Measurements from ENCODE around the gene SCG5.

Gene SCG5

DNA sequence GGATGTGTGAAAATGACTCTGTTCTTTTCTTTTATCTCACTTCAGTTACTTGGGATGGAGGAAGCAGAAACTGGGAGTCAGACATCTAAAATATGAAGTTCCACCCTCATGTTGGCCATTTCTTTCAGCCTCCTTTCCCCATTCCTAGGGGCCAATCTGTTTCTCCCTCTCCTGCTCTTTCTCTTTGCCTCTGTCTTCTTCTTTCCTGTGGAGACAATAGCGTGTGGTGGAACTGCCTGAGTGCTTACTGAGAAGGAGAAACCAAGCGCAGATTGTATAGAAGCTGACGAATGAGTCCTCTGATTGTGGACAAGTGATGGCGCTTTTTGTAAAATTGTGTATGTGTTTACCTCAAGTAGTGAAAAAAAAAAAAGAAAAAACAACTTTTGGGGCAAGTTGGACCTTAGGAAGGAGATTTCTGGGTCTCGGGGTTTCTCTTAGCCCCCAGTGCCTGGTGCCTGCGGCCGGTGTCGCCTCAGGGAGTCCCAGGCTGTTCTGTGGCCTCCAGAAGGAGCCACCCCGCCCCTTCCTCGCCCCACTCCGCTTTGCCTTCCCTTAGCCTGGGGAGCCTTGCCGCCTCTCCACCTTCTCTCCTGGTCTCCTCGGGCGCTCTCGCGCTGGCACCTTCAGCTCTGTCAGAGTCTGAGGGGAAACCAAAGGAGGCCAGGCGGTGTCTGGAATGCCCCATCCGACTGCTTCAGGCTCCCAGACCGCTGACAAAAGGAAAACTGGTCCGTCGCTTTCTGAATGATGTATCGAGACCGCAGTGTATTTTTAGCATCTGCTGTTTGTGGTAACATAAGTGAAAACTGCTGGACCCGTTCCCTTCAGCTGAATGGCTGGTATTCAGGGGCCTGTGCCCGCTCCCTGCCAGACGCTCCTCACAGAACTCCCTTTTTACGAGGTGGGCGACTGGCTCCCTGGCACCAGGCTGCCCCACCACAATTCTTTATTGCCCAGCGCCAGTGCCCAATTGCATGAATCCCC, 30.1 kb downstream of the SCG5 start:
- Histone ChIP-seq H2AFZ (ENCODE audit: low read depth) (no peak overlapping the region), H3K27ac (no peak overlapping the region), H3K4me3 (IDR thresholded peaks at IDR 0.05; ENCODE audit: insufficient read depth, low read depth, low read length) (no peak overlapping the region), H4K20me1 (ENCODE audit: insufficient read depth) (no peaks in the 10 kb centered on the region), H3K27me3 (ENCODE audit: insufficient read depth, low read depth) (no peaks in the 10 kb centered on the region), H3K4me1 (ENCODE audit: low read depth, poor library complexity, severe bottlenecking) (no peaks in the 10 kb centered on the region), H3K36me3 (ENCODE audit: insufficient read depth) (no peaks in the 10 kb centered on the region), H3K9ac (no peak overlapping the region), H3K4me2 (no peak overlapping the region), H3K79me2 (ENCODE audit: insufficient read depth, low read depth) (no peaks in the 10 kb centered on the region)
- TF ChIP-seq, protein P1, sequence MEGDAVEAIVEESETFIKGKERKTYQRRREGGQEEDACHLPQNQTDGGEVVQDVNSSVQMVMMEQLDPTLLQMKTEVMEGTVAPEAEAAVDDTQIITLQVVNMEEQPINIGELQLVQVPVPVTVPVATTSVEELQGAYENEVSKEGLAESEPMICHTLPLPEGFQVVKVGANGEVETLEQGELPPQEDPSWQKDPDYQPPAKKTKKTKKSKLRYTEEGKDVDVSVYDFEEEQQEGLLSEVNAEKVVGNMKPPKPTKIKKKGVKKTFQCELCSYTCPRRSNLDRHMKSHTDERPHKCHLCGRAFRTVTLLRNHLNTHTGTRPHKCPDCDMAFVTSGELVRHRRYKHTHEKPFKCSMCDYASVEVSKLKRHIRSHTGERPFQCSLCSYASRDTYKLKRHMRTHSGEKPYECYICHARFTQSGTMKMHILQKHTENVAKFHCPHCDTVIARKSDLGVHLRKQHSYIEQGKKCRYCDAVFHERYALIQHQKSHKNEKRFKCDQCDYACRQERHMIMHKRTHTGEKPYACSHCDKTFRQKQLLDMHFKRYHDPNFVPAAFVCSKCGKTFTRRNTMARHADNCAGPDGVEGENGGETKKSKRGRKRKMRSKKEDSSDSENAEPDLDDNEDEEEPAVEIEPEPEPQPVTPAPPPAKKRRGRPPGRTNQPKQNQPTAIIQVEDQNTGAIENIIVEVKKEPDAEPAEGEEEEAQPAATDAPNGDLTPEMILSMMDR (conservative IDR thresholded peaks at IDR 0.05; ENCODE audit: low read depth, low read length): no peak

DNA sequence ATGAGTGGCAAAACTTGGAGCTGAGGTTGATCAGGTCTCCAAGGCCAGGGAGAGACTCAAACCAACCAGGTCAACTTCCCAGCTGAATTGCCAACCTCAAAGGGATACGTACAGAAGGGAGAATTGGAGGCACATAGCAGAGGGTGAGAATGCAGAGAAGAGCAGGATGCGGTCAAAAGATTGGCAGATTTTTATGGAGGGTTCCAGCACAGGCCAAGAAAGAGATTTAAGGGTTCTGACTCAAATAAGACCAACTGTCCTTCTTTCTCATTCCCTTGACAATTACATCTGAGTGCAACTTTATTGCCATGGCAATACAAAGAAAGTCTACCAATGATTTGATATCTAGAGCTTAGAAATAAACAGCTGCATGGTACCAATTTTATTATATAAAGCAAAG, 33.2 kb downstream of the SCG5 start:
- H2AFZ ChIP-seq (ENCODE audit: low read depth): no peak overlapping the region
- no peak overlapping the region for H3K4me2 ChIP-seq
- H3K4me1 ChIP-seq (ENCODE audit: low read depth, poor library complexity, severe bottlenecking): no peaks in the 10 kb centered on the region
- no peaks in the 10 kb centered on the region for H3K27me3 ChIP-seq (ENCODE audit: insufficient read depth, low read depth)
- no peaks in the 10 kb centered on the region for H3K36me3 ChIP-seq (ENCODE audit: insufficient read depth)
- H3K4me3 ChIP-seq (IDR thresholded peaks at IDR 0.05; ENCODE audit: insufficient read depth, low read depth, low read length): no peak overlapping the region
- H3K79me2 ChIP-seq (ENCODE audit: insufficient read depth, low read depth): no peaks in the 10 kb centered on the region
- H3K27ac ChIP-seq: no peak overlapping the region
- no peak overlapping the region for H3K9ac ChIP-seq
- TF ChIP-seq, protein P1 (conservative IDR thresholded peaks at IDR 0.05; ENCODE audit: low read depth, low read length): no peak
- no peaks in the 10 kb centered on the region for H4K20me1 ChIP-seq (ENCODE audit: insufficient read depth)

DNA sequence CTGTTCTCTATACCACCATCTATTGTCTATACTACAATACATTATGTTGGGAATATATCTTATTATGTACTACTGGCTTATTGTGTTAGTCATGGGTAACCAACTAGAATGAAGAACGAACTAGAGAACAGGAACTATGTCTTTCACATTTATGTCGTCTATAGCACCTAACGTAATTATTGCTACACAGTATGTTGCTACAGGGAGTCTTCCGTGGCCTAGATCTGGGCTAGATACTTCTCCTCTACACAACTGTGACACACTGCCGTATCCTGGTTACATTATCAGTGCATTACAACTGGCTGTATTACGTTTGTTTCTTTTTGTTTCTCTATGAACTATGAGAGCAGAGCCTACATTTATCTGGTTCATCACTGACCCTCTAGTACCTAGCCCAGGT, 34.0 kb downstream of the SCG5 start:
- no peaks in the 10 kb centered on the region for H3K36me3 ChIP-seq (ENCODE audit: insufficient read depth)
- H3K9ac ChIP-seq: no peak overlapping the region
- no peaks in the 10 kb centered on the region for H4K20me1 ChIP-seq (ENCODE audit: insufficient read depth)
- no peaks in the 10 kb centered on the region for H3K4me1 ChIP-seq (ENCODE audit: low read depth, poor library complexity, severe bottlenecking)
- TF ChIP-seq, protein P1 (conservative IDR thresholded peaks at IDR 0.05; ENCODE audit: low read depth, low read length): no peak
- H3K4me3 ChIP-seq (IDR thresholded peaks at IDR 0.05; ENCODE audit: insufficient read depth, low read depth, low read length): no peak overlapping the region
- no peaks in the 10 kb centered on the region for H3K79me2 ChIP-seq (ENCODE audit: insufficient read depth, low read depth)
- no peak overlapping the region for H3K4me2 ChIP-seq
- H2AFZ ChIP-seq (ENCODE audit: low read depth): no peak overlapping the region
- H3K27me3 ChIP-seq (ENCODE audit: insufficient read depth, low read depth): no peaks in the 10 kb centered on the region
- H3K27ac ChIP-seq: no peak overlapping the region

DNA sequence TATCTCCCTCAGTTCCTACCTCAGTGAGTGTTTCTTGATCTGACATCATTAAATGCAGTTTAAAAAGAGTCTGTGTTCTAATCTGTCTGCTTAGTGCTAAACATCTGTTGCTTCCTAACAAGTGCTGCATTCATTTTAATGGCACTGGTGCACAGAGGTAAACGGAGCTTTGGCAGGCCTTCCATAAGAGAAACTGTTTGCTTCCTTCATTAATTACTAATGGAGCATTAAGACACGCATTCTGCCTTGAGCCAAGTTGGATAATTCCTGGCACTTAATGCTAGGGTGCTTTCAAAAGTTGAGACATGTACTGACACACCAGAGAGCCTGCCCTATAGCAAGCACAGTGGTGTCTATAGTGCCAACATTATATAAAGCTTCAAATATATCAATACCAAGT, 34.7 kb downstream of the SCG5 start:
- H3K9ac ChIP-seq: no peak overlapping the region
- no peaks in the 10 kb centered on the region for H3K27me3 ChIP-seq (ENCODE audit: insufficient read depth, low read depth)
- no peak overlapping the region for H3K4me3 ChIP-seq (IDR thresholded peaks at IDR 0.05; ENCODE audit: insufficient read depth, low read depth, low read length)
- no peaks in the 10 kb centered on the region for H4K20me1 ChIP-seq (ENCODE audit: insufficient read depth)
- no peak overlapping the region for H2AFZ ChIP-seq (ENCODE audit: low read depth)
- H3K79me2 ChIP-seq (ENCODE audit: insufficient read depth, low read depth): no peaks in the 10 kb centered on the region
- H3K36me3 ChIP-seq (ENCODE audit: insufficient read depth): no peaks in the 10 kb centered on the region
- no peak overlapping the region for H3K4me2 ChIP-seq
- TF ChIP-seq, protein P1 (conservative IDR thresholded peaks at IDR 0.05; ENCODE audit: low read depth, low read length): no peak
- no peaks in the 10 kb centered on the region for H3K4me1 ChIP-seq (ENCODE audit: low read depth, poor library complexity, severe bottlenecking)
- no peak overlapping the region for H3K27ac ChIP-seq
